HCT116 (cell line): Measurements from ENCODE around the gene RHOD. TPM values are rescaled to one million over a fixed set of nuclear protein-coding genes. Genes with fewer than 3 reads are reported as not detected.

ENCODE experiments used
- ATAC-seq: fragments of 200-7000 bp; cut with Tn5 transposase; 2 replicates; pipeline ENCODE4 v1.9.1; 2020; ENCODE audit warnings: mild to moderate bottlenecking, moderate library complexity
- BruUV-seq: library from RNA; stranded (reverse); fragments of 400-500 nt; replicated peaks from 2 replicates; lab custom pipeline; 2021; lab: Mats Ljungman, UMichigan
- CTCF ChIA-PET: fragments of 300-600 bp; sonication (Branson Sonifier 250); formaldehyde crosslinking; loops from one replicate; lab custom pipeline; 2021; ENCODE audit warnings: antibody characterized with exemption; lab: Charles Lee
- POLR2A ChIA-PET: fragments of 300-600, 350-600 bp; sonication (Branson Sonifier 250); formaldehyde crosslinking; loops from one replicate; lab custom pipeline; 2021; ENCODE audit warnings: antibody characterized with exemption; lab: Charles Lee
- RAD21 ChIA-PET, 2 experiments: fragments of 300-600 bp; sonication (Branson Sonifier 250); formaldehyde crosslinking; loops; one replicate each; lab custom pipeline; 2023; ENCODE audit warnings: low total read pairs in 2 of 2; ENCODE audit not compliant: uncharacterized antibody in 2 of 2, unreplicated experiment in 2 of 2, low non-redundant PET in 1 of 2; lab: Charles Lee
- DNase-seq: peaks from one replicate; pipeline ENCODE4 v3.0.0-alpha.2; 2010; ENCODE audit warnings: low read depth, low spot score
- H2AFZ ChIP-seq: fragments of 200-600 bp; shearing (Covaris generic), sonication (generic); 2 replicates; pipeline ENCODE4 v1.6.1; 2017; ENCODE audit warnings: low read depth, mixed run types, mixed read lengths, antibody characterized with exemption, low read length; ENCODE audit not compliant: poor library complexity, severe bottlenecking
- H3K27ac ChIP-seq: 2 replicates; pipeline ENCODE4 v1.5.1; 2012; ENCODE audit warnings: low read depth, low read length
- H3K27me3 ChIP-seq: fragments of 200-600 bp; sonication (generic); 2 replicates; pipeline ENCODE4 v1.6.1; 2016; ENCODE audit warnings: mixed run types, low read length, mixed read lengths; ENCODE audit not compliant: insufficient read depth
- H3K36me3 ChIP-seq, 2 experiments: fragments of 200-500 bp in 1 of 2; fragments of 200-600 bp in 1 of 2; sonication (Bioruptor generic) in 1 of 2; sonication (generic) in 1 of 2; 2 replicates each; pipeline versions ENCODE4 v1.5.1 to v1.6.1; 2014 to 2016; ENCODE audit warnings: low read length in 2 of 2, inconsistent platforms in 1 of 2, mixed read lengths in 1 of 2, mixed run types in 1 of 2; ENCODE audit not compliant: insufficient read depth in 2 of 2, control insufficient read depth in 1 of 2
- H3K4me1 ChIP-seq, 2 experiments: fragments of 200-600 bp in 1 of 2; sonication (generic) in 1 of 2; 2 replicates each; pipeline versions ENCODE4 v1.5.1 to v1.6.1; 2012 to 2017; ENCODE audit warnings: low read length in 2 of 2, inconsistent platforms in 1 of 2, mild to moderate bottlenecking in 1 of 2, mixed read lengths in 1 of 2, mixed run types in 1 of 2, moderate library complexity in 1 of 2; ENCODE audit not compliant: insufficient read depth in 2 of 2, control insufficient read depth in 1 of 2
- H3K4me2 ChIP-seq: fragments of 200-600 bp; sonication (generic); 2 replicates; pipeline ENCODE4 v1.6.1; 2017; ENCODE audit warnings: mixed run types, low read length, mixed read lengths
- H3K4me3 ChIP-seq, 2 experiments: fragments of 200-600 bp in 1 of 2; sonication (generic) in 1 of 2; replicated peaks in 1 of 2; 2 replicates each; pipeline ENCODE4 v1.5.1; 2011 to 2016; ENCODE audit warnings: low read length in 2 of 2, control low read depth in 1 of 2, low read depth in 1 of 2, mild to moderate bottlenecking in 1 of 2, mixed read lengths in 1 of 2, mixed run types in 1 of 2
- H3K79me2 ChIP-seq: fragments of 200-600 bp; sonication (generic); 2 replicates; pipeline ENCODE4 v1.6.1; 2017; ENCODE audit warnings: mild to moderate bottlenecking, mixed run types, low read length, moderate library complexity, mixed read lengths; ENCODE audit not compliant: insufficient read depth
- H3K9ac ChIP-seq: fragments of 200-600 bp; sonication (generic); 2 replicates; pipeline ENCODE4 v1.6.1; 2016; ENCODE audit warnings: low read length, mixed read lengths
- H3K9me2 ChIP-seq: fragments of 200-600 bp; sonication (generic), shearing (Covaris generic); 2 replicates; pipeline ENCODE4 v1.6.1; 2017; ENCODE audit warnings: mixed run types, mild to moderate bottlenecking, moderate library complexity; ENCODE audit not compliant: insufficient read depth
- H3K9me3 ChIP-seq, 2 experiments: fragments of 200-500 bp in 1 of 2; fragments of 200-600 bp in 1 of 2; sonication (Bioruptor generic) in 1 of 2; sonication (generic) in 1 of 2; 2 replicates each; pipeline ENCODE4 v1.6.1; 2014 to 2017; ENCODE audit warnings: low read length in 2 of 2, mixed read lengths in 2 of 2, inconsistent platforms in 1 of 2, low read depth in 1 of 2, mild to moderate bottlenecking in 1 of 2, mixed run types in 1 of 2, moderate library complexity in 1 of 2; ENCODE audit not compliant: control insufficient read depth in 1 of 2, insufficient read depth in 1 of 2
- H4K20me1 ChIP-seq: fragments of 200-600 bp; sonication (generic), shearing (Covaris generic); 2 replicates; pipeline ENCODE4 v1.6.1; 2017; ENCODE audit warnings: mixed run types, mild to moderate bottlenecking, moderate library complexity; ENCODE audit not compliant: insufficient read depth
- CEBPB ChIP-seq: IDR thresholded peaks from 2 replicates; pipeline ENCODE4 v1.6.1; 2012; ENCODE audit warnings: low read depth
- EGR1 ChIP-seq: IDR thresholded peaks from 2 replicates; pipeline ENCODE4 v1.6.1; 2012; ENCODE audit warnings: low read depth
- SP1 ChIP-seq: IDR thresholded peaks from 2 replicates; pipeline ENCODE4 v1.6.1; 2012; ENCODE audit warnings: low read depth
- TCF7L2 ChIP-seq: IDR thresholded peaks from 2 replicates; pipeline ENCODE4 v1.7.0; 2011; ENCODE audit warnings: borderline replicate concordance, inconsistent platforms; ENCODE audit not compliant: insufficient read depth, insufficient read length; ENCODE audit errors: extremely low read depth
- intact Hi-C: fragments of 100-400 bp; cut with micrococcal nuclease; formaldehyde crosslinking; loops from 2 replicates; pipeline ENCODE4 v1.10.0; 2022
- total RNA-seq: library from RNA; stranded (reverse); gene quantifications from one replicate; pipeline ENCODE4 v1.2.1, GENCODE V29; 2021; ENCODE audit not compliant: unreplicated experiment

RHOD gene
- total RNA-seq, 1 experiment from 2014 or later: 42.0 TPM

- TF ChIP-seq SP1: no peak
- intact Hi-C loops: loop anchor here (10.0 kb wide), 1 partner anchor 193 kb away; no protein-coding TSS in a partner anchor
- no peaks in the 10 kb centered on the region for H4K20me1 ChIP-seq
- no TSS peak for BruUV-seq
- peaks cover 20 to 35% of the 10 kb centered on the region in 2 experiments for H3K4me1 ChIP-seq
- peaks cover 3% of the 10 kb centered on the region; the same call in 1 of the 2 replicates for H3K79me2 ChIP-seq
- CTCF ChIA-PET: interaction anchor here (0.9 to 1.2 kb wide), 2 partner anchors 210 to 330 kb away, joined by 3 read pairs; no protein-coding TSS in a partner anchor
- DNase-seq (no peak), ATAC-seq (no peak)
- H3K27ac ChIP-seq: no peak overlapping the region
- H2AFZ ChIP-seq: no peak overlapping the region
- H3K27me3 ChIP-seq: no peaks in the 10 kb centered on the region
- H3K4me2 ChIP-seq: no peak overlapping the region
- POLR2A ChIA-PET: interaction anchor here (0.9 to 1.0 kb wide), 2 partner anchors 10 to 14 kb away, joined by 3 to 4 read pairs; no protein-coding TSS in a partner anchor
- H3K4me3 ChIP-seq: no peak overlapping the region
- RAD21 ChIA-PET: interaction anchor here in 1 of 2 experiments (1.1 kb wide), 1 partner anchor 30 kb away, joined by 6 read pairs; the partner anchor contains the start of gene SYT12
- H3K9ac ChIP-seq: no peak overlapping the region
- no peaks in the 10 kb centered on the region for H3K9me2 ChIP-seq
- no peaks in the 10 kb centered on the region for H3K36me3 ChIP-seq
- H3K9me3 ChIP-seq: no peaks in the 10 kb centered on the region
These were observed 4.6 kb upstream of the RHOD start for GRCh38 chr11:67051945-67052488.

GRCh38 chr11:67052891-67053290 lies 3.8 kb upstream of the RHOD start:
- CTCF ChIA-PET: interaction anchor here (1.4 to 3.5 kb wide), 4 partner anchors 10 to 264 kb away, joined by 3 to 16 read pairs (median 7); no protein-coding TSS in a partner anchor
- H3K4me2 ChIP-seq: no peak overlapping the region
- no peaks in the 10 kb centered on the region for H4K20me1 ChIP-seq
- no peaks in the 10 kb centered on the region for H3K36me3 ChIP-seq
- no peaks in the 10 kb centered on the region for H3K9me3 ChIP-seq
- H3K27me3 ChIP-seq: no peaks in the 10 kb centered on the region
- no peaks in the 10 kb centered on the region for H3K9me2 ChIP-seq
- DNase-seq: no peak
- H3K9ac ChIP-seq: no peak overlapping the region
- H2AFZ ChIP-seq: no peak overlapping the region
- peaks cover 10% of the 10 kb centered on the region; the same call in 1 of the 2 replicates for H3K79me2 ChIP-seq
- BruUV-seq: no TSS peak
- H3K4me1 ChIP-seq: peaks cover 24 to 42% of the 10 kb centered on the region in 2 experiments
- H3K4me3 ChIP-seq: no peak overlapping the region
- intact Hi-C loops: loop anchor here (10.0 kb wide), 1 partner anchor 192 kb away; no protein-coding TSS in a partner anchor
- RAD21 ChIA-PET: interaction anchor here in 1 of 2 experiments (1.4 kb wide), 1 partner anchor 20 kb away, joined by 4 read pairs; no protein-coding TSS in a partner anchor
- TF ChIP-seq TCF7L2 (no peak), CEBPB (no peak), EGR1 (no peak)
- TF ChIP-seq, all 23 proteins: peak for 0
- ATAC-seq: no peak
- no peak overlapping the region for H3K27ac ChIP-seq
- POLR2A ChIA-PET: no interaction called here
